NCI-H226 (cell line): ENCODE results near the gene ADTRP.

Source experiments
- DNase-seq: peaks from one replicate; pipeline ENCODE4 v3.0.0-alpha.2; 2015

Gene ADTRP

GRCh38 chr6:11754625-11755271, 23.9 kb downstream of the ADTRP start:
- DNase-seq: peak; percentile 20

- no peak for DNase-seq
Measured at GRCh38 chr6:11753798-11754197, 24.8 kb downstream of the ADTRP start.

DNA sequence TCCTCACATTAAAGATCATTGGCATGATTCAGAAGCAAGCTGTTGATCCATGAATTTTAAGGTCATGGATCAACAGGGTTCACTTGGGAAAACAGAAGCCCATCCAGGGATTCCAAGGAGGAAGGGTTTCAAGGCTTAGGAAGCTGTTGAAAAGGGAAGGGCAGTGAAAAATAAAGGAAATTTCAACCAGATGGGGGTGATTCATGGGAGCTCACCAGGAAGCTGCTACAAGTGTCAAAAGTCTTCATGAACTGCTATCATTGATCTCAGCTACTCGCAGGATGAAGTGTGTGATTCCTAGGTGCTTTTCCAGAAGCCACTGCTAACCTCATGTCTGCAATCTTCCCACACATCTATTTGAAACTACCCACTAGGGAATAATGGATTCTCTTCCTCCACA, 26.2 kb downstream of the ADTRP start:
- DNase-seq: no peak

DNA sequence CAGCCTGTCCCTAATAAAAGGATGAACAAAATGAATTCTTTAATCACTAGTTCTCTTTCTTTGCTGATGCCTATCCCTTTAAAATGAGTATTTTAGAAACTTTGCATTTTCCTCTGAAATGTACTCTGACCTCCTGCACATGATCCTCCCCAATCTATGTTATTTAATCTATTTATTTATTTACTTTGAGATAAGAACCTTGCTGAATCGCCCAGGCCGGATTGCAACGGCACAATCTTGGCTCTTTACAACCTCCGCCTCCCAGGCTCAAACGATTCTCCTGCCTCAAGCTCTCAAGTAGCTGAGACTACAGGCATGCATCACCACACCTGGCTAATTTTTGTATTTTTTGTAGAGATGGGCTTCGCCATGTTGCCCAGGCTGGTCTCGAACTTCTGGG, 27.9 kb downstream of the ADTRP start:
- no peak for DNase-seq

DNA sequence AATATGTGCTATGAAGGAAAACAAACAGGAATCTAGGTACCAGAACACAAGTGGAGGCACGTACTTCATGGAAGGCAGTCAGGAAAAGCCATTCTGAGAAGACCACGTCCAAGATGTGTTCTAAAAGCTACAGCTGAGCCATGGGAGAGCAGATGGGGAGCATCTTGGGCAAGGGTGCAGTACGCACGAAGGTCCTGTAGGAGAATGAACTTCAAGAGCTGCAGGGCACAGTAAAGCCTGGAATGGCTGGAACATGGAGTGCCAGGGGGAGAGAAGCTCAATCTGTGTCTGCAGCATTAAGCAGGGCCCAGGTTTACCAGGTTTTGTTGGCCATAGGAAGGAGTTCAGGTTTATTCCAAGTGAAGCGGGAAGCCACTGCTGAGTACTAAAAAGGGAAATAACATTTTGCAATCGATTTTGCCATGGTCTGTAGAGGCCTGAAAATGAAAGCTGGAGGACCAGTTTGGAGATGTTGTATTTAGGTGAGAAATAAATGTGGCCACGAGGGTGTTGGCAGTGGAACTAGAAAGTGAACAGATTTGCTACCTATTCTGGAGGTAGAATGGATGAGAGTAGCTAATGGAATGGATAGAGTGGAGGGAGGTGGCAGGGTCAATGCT, 29.9 kb downstream of the ADTRP start:
- DNase-seq: no peak

- no peak for DNase-seq
Measured at GRCh38 chr6:11747021-11747420, 31.6 kb downstream of the ADTRP start.

DNA sequence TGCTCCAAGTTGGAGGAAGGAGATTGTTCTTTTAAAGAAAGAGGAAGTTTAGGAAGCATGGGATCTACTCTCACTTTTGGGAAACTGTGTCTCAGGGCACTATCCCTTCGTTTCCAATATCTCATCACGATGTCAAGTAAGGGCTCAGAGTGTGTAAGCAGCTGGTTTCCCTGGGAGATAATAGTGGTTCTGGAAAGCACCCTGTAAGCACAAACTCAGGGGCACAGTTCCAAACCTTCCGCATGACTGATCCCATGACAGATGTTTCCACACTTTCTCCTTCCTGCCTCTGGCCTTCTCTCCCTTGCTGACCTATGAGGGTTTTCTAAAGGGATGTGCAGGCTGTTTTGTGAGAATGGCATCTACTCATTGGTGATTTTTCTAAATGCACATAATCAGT, 33.9 kb downstream of the ADTRP start:
- peak; percentile 36 for DNase-seq

- DNase-seq: no peak
Measured at GRCh38 chr6:11744101-11744500, 34.5 kb downstream of the ADTRP start.

GRCh38 chr6:11740875-11741274, 37.7 kb downstream of the ADTRP start:
- DNase-seq: no peak

- no peak for DNase-seq
Measured at GRCh38 chr6:11738661-11739375, 39.8 kb downstream of the ADTRP start.

DNA sequence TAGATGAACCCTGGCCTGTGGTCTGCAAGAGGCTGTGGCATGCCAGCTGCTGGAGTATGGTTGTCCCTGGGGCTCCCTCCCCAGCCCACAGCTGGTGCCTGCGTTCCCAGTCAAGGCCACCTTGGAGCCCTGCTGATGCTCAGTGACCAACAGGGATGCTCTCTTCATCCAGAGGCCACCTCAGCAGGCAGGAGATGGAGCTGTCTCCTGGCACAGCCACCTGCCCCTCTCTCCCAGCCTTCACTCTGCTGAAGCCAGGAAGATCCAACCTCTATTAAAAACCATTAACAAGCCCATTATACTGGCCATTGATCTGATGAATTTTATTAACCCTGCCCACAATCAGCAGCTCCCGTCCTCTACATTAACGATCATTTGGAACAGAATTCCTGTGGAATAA, 40.4 kb downstream of the ADTRP start:
- DNase-seq: no peak

- DNase-seq: no peak
Measured at GRCh38 chr6:11736601-11737000, 42.0 kb downstream of the ADTRP start.

GRCh38 chr6:11734861-11735613, 43.6 kb downstream of the ADTRP start:
- DNase-seq: no peak

GRCh38 chr6:11732036-11732631, 46.5 kb downstream of the ADTRP start:
- DNase-seq: no peak

GRCh38 chr6:11731423-11731822, 47.2 kb downstream of the ADTRP start:
- DNase-seq: no peak

- DNase-seq: no peak
Measured at GRCh38 chr6:11730641-11731040, 48.0 kb downstream of the ADTRP start.

- no peak for DNase-seq
Measured at GRCh38 chr6:11729076-11729475, 49.5 kb downstream of the ADTRP start.

- no peak for DNase-seq
Measured at GRCh38 chr6:11727998-11728961, 50.3 kb downstream of the ADTRP start.

GRCh38 chr6:11727346-11727997, 51.1 kb downstream of the ADTRP start:
- no peak for DNase-seq

- DNase-seq: no peak
Measured at GRCh38 chr6:11724286-11724685, 54.3 kb downstream of the ADTRP start.
